GM12878 (cell line): ENCODE results near the gene LGALS3. TPM values are rescaled to one million over a fixed set of nuclear protein-coding genes. Genes with fewer than 3 reads are reported as not detected.

Experiments
- ATAC-seq: fragments of 200-7000 bp; cut with Tn5 transposase; 3 replicates; pipeline ENCODE4 v1.9.1; 2020; ENCODE audit warnings: mild to moderate bottlenecking, moderate library complexity
- BruUV-seq: library from RNA; stranded (reverse); fragments of 400-500 nt; replicated peaks from 2 replicates; lab custom pipeline; 2021; lab: Mats Ljungman, UMichigan
- CTCF ChIA-PET: fragments of 300-600 bp; sonication (Branson Sonifier 250); formaldehyde crosslinking; extraction: SDS; loops from one replicate; lab custom pipeline; 2021; ENCODE audit warnings: inconsistent platforms; lab: Yijun Ruan, JAX
- POLR2A ChIA-PET: fragments of 350-600 bp; formaldehyde crosslinking; extraction: SDS; loops from one replicate; lab custom pipeline; 2021; ENCODE audit warnings: inconsistent platforms; lab: Charles Lee
- RAD21 ChIA-PET: fragments of 300-600 bp; sonication (Branson Sonifier 250); formaldehyde crosslinking; loops from one replicate; lab custom pipeline; 2023; ENCODE audit warnings: antibody characterized with exemption; ENCODE audit not compliant: unreplicated experiment; lab: Charles Lee
- SMC1A ChIA-PET: fragments of 300-600 bp; sonication (Branson Sonifier 250); formaldehyde crosslinking; loops from one replicate; lab custom pipeline; 2023; ENCODE audit not compliant: unreplicated experiment, uncharacterized antibody; lab: Charles Lee
- DNase-seq: peaks from one replicate; pipeline ENCODE4 v3.0.0-alpha.2; 2011; ENCODE audit warnings: low read depth, low spot score
- FAIRE-seq: peaks from 3 replicates; lab custom pipeline; 2011; peaks lifted over from hg19 to GRCh38; lab: Jason Lieb, UNC
- H2AFZ ChIP-seq: 2 replicates; pipeline ENCODE4 v1.6.0; 2011; ENCODE audit warnings: low read depth, low read length, control low read depth; ENCODE audit not compliant: control insufficient read depth
- H3K27ac ChIP-seq: 2 replicates; pipeline ENCODE4 v1.5.1; 2011; ENCODE audit warnings: control low read depth; ENCODE audit not compliant: control insufficient read depth, insufficient read depth
- H3K27me3 ChIP-seq, 2 experiments: replicated peaks in 1 of 2; 2 replicates each; pipeline versions ENCODE4 v1.6.0 to v1.6.1; 2011; ENCODE audit warnings: low read length in 1 of 2; ENCODE audit not compliant: control insufficient read depth in 2 of 2, insufficient read depth in 2 of 2
- H3K36me3 ChIP-seq, 2 experiments: 2 replicates each; pipeline ENCODE4 v1.5.1; 2011; ENCODE audit warnings: low read length in 1 of 2; ENCODE audit not compliant: control insufficient read depth in 2 of 2, insufficient read depth in 2 of 2
- H3K4me1 ChIP-seq: 2 replicates; pipeline ENCODE4 v1.6.1; 2011; ENCODE audit warnings: mild to moderate bottlenecking, low read length, moderate library complexity, mixed read lengths; ENCODE audit not compliant: control insufficient read depth, insufficient read depth
- H3K4me2 ChIP-seq: 2 replicates; pipeline ENCODE4 v1.6.0; 2011; ENCODE audit warnings: control low read depth; ENCODE audit not compliant: control insufficient read depth, insufficient read depth
- H3K4me3 ChIP-seq: fragments of 200-600 bp; sonication (generic); 2 replicates; pipeline ENCODE4 v1.5.1; 2016
- H3K79me2 ChIP-seq: 2 replicates; pipeline ENCODE4 v1.6.0; 2011; ENCODE audit warnings: low read length; ENCODE audit not compliant: control insufficient read depth, insufficient read depth
- H3K9ac ChIP-seq: 2 replicates; pipeline ENCODE4 v1.8.0; 2011; ENCODE audit warnings: low read length, control low read depth, mixed read lengths; ENCODE audit not compliant: control insufficient read depth, insufficient read depth
- H3K9me3 ChIP-seq: replicated peaks from 3 replicates; pipeline ENCODE4 v1.5.1; 2011; ENCODE audit warnings: mild to moderate bottlenecking, low read length; ENCODE audit not compliant: control insufficient read depth, insufficient read depth
- H4K20me1 ChIP-seq: 2 replicates; pipeline ENCODE4 v1.6.0; 2011; ENCODE audit not compliant: control insufficient read depth, insufficient read depth
- E2F8 ChIP-seq: fragments of 450-650 bp; IDR thresholded peaks from 2 replicates; pipeline ENCODE4 v1.6.1; 2018; ENCODE audit warnings: mild to moderate bottlenecking, low read depth, moderate library complexity; ENCODE audit not compliant: partially characterized antibody
- KAT2A ChIP-seq: conservative IDR thresholded peaks from 2 replicates; pipeline ENCODE4 v1.6.1; 2011; ENCODE audit warnings: low read depth, low read length; ENCODE audit not compliant: control insufficient read depth
- RAD21 ChIP-seq: IDR thresholded peaks from 2 replicates; pipeline ENCODE4 v1.6.1; 2011; ENCODE audit warnings: mild to moderate bottlenecking, low read depth, low read length, moderate library complexity; ENCODE audit not compliant: insufficient read depth
- SMC3 ChIP-seq: IDR thresholded peaks from 2 replicates; pipeline ENCODE4 v1.6.1; 2011; ENCODE audit warnings: low read length, improper control_type of control experiment, borderline replicate concordance
- in situ Hi-C: fragments of 300-500 bp; cut with MboI; formaldehyde crosslinking; loops from 9 replicates; pipeline ENCODE4 v1.14.3; 2018; ENCODE audit warnings: mixed read lengths
- intact Hi-C: fragments of 100-400 bp; cut with micrococcal nuclease; formaldehyde crosslinking; loops from one replicate; pipeline ENCODE4 v1.14.2; 2022; ENCODE audit not compliant: unreplicated experiment
- polyA plus RNA-seq, 11 experiments: library from polyadenylated mRNA; depleted of rRNA in 4 of 11; unstranded in 6 of 11; stranded (reverse) in 5 of 11; fragments of >200 nt; fragmentation: Nextera tagmentation in 4 of 11; fragmentation: Illumina TruSeq in 1 of 11; extraction: Ambion mirVana in 4 of 11; extraction: Trizol in 1 of 11; gene quantifications; 1 replicate in 1 of 11; 2 replicates in 10 of 11; pipeline versions ENCODE4 v1.2.1 to v1.2.3, GENCODE V29; 2011 to 2016; ENCODE audit warnings: inconsistent platforms in 2 of 11, missing spikeins in 2 of 11, low read depth in 1 of 11
- total RNA-seq, 4 experiments: library from RNA; depleted of rRNA in 3 of 4; stranded (reverse); fragments of >200 nt in 3 of 4; fragmentation: Illumina TruSeq in 1 of 4; extraction: Trizol in 1 of 4; gene quantifications; 2 replicates each; pipeline versions ENCODE4 v1.2.1 to v1.2.3, GENCODE V29; 2013 to 2021
- TF ChIP-seq, protein P1 (sequence below), 3 experiments: IDR thresholded peaks in 2 of 3; conservative IDR thresholded peaks in 1 of 3; 2 replicates each; pipeline ENCODE4 v1.5.1; 2011; ENCODE audit warnings: low read depth in 3 of 3, low read length in 3 of 3, mild to moderate bottlenecking in 3 of 3, control low read depth in 2 of 3, moderate library complexity in 2 of 3, inconsistent platforms in 1 of 3, mixed read lengths in 1 of 3; ENCODE audit not compliant: control insufficient read depth in 2 of 3, insufficient read depth in 1 of 3; ENCODE audit errors: extremely low read depth in 1 of 3

The LGALS3 gene
- total and polyA plus RNA-seq, 10 of the 15 experiments (the other 5 are each of a cell fraction or from before 2014, with no cell fraction given), result 1.5 to 34.2 (median 18.4) TPM

DNA sequence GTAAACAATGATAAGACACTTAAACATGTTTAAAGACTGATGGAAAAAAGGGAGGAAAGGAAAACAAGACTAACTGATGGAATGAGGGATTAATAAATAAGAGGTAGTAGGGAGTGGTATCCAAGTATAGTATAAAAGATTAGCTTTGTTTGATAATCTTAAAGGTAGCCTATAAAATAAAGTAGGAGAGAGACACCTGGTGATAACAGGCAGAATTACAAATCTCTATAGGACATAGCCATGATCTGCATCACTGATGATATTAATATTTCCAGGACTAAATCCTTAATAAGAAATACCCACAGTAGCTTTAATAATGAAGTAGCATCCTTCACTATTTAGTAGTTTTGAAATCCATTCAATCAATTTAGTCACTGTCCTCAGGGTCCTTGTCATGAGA is 31.9 kb downstream of the LGALS3 start:
- peak; percentile 65 for ATAC-seq
- ChIA-PET SMC1A (interaction anchor here (0.8 to 6.7 kb wide), 18 partner anchors 30 to 270 kb away, joined by 3 to 93 read pairs (median 4); partner anchors contain the start of gene MAPK1IP1L), POLR2A (no interaction called here), CTCF (interaction anchor here (0.6 to 4.6 kb wide), 23 partner anchors 8 to 378 kb away, joined by 3 to 73 read pairs (median 5); partner anchors contain the start of genes DLGAP5 and MAPK1IP1L), RAD21 (interaction anchor here (0.6 to 6.3 kb wide), 15 partner anchors 10 to 298 kb away, joined by 3 to 95 read pairs (median 4); partner anchors contain the start of gene MAPK1IP1L)
- DNase-seq, result no peak
- Histone ChIP-seq H3K4me1 (no peaks in the 10 kb centered on the region), H2AFZ (no peak overlapping the region), H3K36me3 (peaks cover 2 to 21% of the 10 kb centered on the region in 2 experiments), H3K9ac (no peak overlapping the region), H3K79me2 (no peaks in the 10 kb centered on the region), H4K20me1 (no peaks in the 10 kb centered on the region), H3K4me2 (no peak overlapping the region), H3K4me3 (no peak overlapping the region), H3K27ac (no peak overlapping the region), H3K27me3 (no peaks in the 10 kb centered on the region), H3K9me3 (no peaks in the 10 kb centered on the region)
- intact Hi-C loops (loop anchor here (1.0 kb wide), 1 partner anchor 72 kb away; no protein-coding TSS in a partner anchor), in situ Hi-C loops (no loop called here)
- no TSS peak for BruUV-seq
- TF ChIP-seq KAT2A, result no peak
- TF ChIP-seq SMC3, result peak; percentile 75; the same call in 1 of the 2 replicates
- TF ChIP-seq, protein P1, sequence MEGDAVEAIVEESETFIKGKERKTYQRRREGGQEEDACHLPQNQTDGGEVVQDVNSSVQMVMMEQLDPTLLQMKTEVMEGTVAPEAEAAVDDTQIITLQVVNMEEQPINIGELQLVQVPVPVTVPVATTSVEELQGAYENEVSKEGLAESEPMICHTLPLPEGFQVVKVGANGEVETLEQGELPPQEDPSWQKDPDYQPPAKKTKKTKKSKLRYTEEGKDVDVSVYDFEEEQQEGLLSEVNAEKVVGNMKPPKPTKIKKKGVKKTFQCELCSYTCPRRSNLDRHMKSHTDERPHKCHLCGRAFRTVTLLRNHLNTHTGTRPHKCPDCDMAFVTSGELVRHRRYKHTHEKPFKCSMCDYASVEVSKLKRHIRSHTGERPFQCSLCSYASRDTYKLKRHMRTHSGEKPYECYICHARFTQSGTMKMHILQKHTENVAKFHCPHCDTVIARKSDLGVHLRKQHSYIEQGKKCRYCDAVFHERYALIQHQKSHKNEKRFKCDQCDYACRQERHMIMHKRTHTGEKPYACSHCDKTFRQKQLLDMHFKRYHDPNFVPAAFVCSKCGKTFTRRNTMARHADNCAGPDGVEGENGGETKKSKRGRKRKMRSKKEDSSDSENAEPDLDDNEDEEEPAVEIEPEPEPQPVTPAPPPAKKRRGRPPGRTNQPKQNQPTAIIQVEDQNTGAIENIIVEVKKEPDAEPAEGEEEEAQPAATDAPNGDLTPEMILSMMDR (IDR thresholded peaks at IDR 0.05 in 2 of 3, conservative IDR thresholded peaks at IDR 0.05 in 1 of 3; ENCODE audit: control insufficient read depth in 2 of 3, extremely low read depth in 1 of 3, insufficient read depth in 1 of 3, low read depth in 3 of 3, low read length in 3 of 3), result peak; percentile 32 to 67 (median 38); a peak in 5 of 6 replicates
- no peak for TF ChIP-seq E2F8
- TF ChIP-seq RAD21, result peak; percentile 64
- FAIRE-seq, result peak; percentile 18
